GM12878 (cell line): ENCODE data around the gene RBM45. TPM values are rescaled to one million over a fixed set of nuclear protein-coding genes. Genes with fewer than 3 reads are reported as not detected.

Source experiments
- ATAC-seq: fragments of 200-7000 bp; cut with Tn5 transposase; 3 replicates; pipeline ENCODE4 v1.9.1; 2020; ENCODE audit warnings: mild to moderate bottlenecking, moderate library complexity
- BruUV-seq: library from RNA; stranded (reverse); fragments of 400-500 nt; replicated peaks from 2 replicates; lab custom pipeline; 2021; lab: Mats Ljungman, UMichigan
- CTCF ChIA-PET: fragments of 300-600 bp; sonication (Branson Sonifier 250); formaldehyde crosslinking; extraction: SDS; loops from one replicate; lab custom pipeline; 2021; ENCODE audit warnings: inconsistent platforms; lab: Yijun Ruan, JAX
- POLR2A ChIA-PET: fragments of 350-600 bp; formaldehyde crosslinking; extraction: SDS; loops from one replicate; lab custom pipeline; 2021; ENCODE audit warnings: inconsistent platforms; lab: Charles Lee
- RAD21 ChIA-PET: fragments of 300-600 bp; sonication (Branson Sonifier 250); formaldehyde crosslinking; loops from one replicate; lab custom pipeline; 2023; ENCODE audit warnings: antibody characterized with exemption; ENCODE audit not compliant: unreplicated experiment; lab: Charles Lee
- SMC1A ChIA-PET: fragments of 300-600 bp; sonication (Branson Sonifier 250); formaldehyde crosslinking; loops from one replicate; lab custom pipeline; 2023; ENCODE audit not compliant: unreplicated experiment, uncharacterized antibody; lab: Charles Lee
- DNase-seq: peaks from one replicate; pipeline ENCODE4 v3.0.0-alpha.2; 2011; ENCODE audit warnings: low read depth, low spot score
- FAIRE-seq: peaks from 3 replicates; lab custom pipeline; 2011; peaks lifted over from hg19 to GRCh38; lab: Jason Lieb, UNC
- H2AFZ ChIP-seq: 2 replicates; pipeline ENCODE4 v1.6.0; 2011; ENCODE audit warnings: low read depth, low read length, control low read depth; ENCODE audit not compliant: control insufficient read depth
- H3K27ac ChIP-seq: 2 replicates; pipeline ENCODE4 v1.5.1; 2011; ENCODE audit warnings: control low read depth; ENCODE audit not compliant: control insufficient read depth, insufficient read depth
- H3K27me3 ChIP-seq, 2 experiments: replicated peaks in 1 of 2; 2 replicates each; pipeline versions ENCODE4 v1.6.0 to v1.6.1; 2011; ENCODE audit warnings: low read length in 1 of 2; ENCODE audit not compliant: control insufficient read depth in 2 of 2, insufficient read depth in 2 of 2
- H3K36me3 ChIP-seq, 2 experiments: 2 replicates each; pipeline ENCODE4 v1.5.1; 2011; ENCODE audit warnings: low read length in 1 of 2; ENCODE audit not compliant: control insufficient read depth in 2 of 2, insufficient read depth in 2 of 2
- H3K4me1 ChIP-seq: 2 replicates; pipeline ENCODE4 v1.6.1; 2011; ENCODE audit warnings: mild to moderate bottlenecking, low read length, moderate library complexity, mixed read lengths; ENCODE audit not compliant: control insufficient read depth, insufficient read depth
- H3K4me2 ChIP-seq: 2 replicates; pipeline ENCODE4 v1.6.0; 2011; ENCODE audit warnings: control low read depth; ENCODE audit not compliant: control insufficient read depth, insufficient read depth
- H3K4me3 ChIP-seq: fragments of 200-600 bp; sonication (generic); 2 replicates; pipeline ENCODE4 v1.5.1; 2016
- H3K79me2 ChIP-seq: 2 replicates; pipeline ENCODE4 v1.6.0; 2011; ENCODE audit warnings: low read length; ENCODE audit not compliant: control insufficient read depth, insufficient read depth
- H3K9ac ChIP-seq: 2 replicates; pipeline ENCODE4 v1.8.0; 2011; ENCODE audit warnings: low read length, control low read depth, mixed read lengths; ENCODE audit not compliant: control insufficient read depth, insufficient read depth
- H3K9me3 ChIP-seq: replicated peaks from 3 replicates; pipeline ENCODE4 v1.5.1; 2011; ENCODE audit warnings: mild to moderate bottlenecking, low read length; ENCODE audit not compliant: control insufficient read depth, insufficient read depth
- H4K20me1 ChIP-seq: 2 replicates; pipeline ENCODE4 v1.6.0; 2011; ENCODE audit not compliant: control insufficient read depth, insufficient read depth
- ATF7 ChIP-seq: fragments of 450-650 bp; IDR thresholded peaks from 2 replicates; pipeline ENCODE4 v1.6.1; 2016; ENCODE audit warnings: low read depth, mild to moderate bottlenecking
- CBX3 ChIP-seq: fragments of 200-600 bp; sonication (generic); IDR thresholded peaks from 2 replicates; pipeline ENCODE4 v1.6.1; 2016; ENCODE audit warnings: low read depth, borderline replicate concordance
- CHD2 ChIP-seq: IDR thresholded peaks from 2 replicates; pipeline ENCODE4 v1.6.1; 2011; ENCODE audit warnings: low read depth, low read length, improper control_type of control experiment, borderline replicate concordance
- ESRRA ChIP-seq: IDR thresholded peaks from 2 replicates; pipeline ENCODE4 v1.6.1; 2012; ENCODE audit warnings: mild to moderate bottlenecking, low read length, improper control_type of control experiment
- GABPA ChIP-seq: IDR thresholded peaks from 2 replicates; pipeline ENCODE4 v1.6.1; 2014; ENCODE audit warnings: antibody characterized with exemption, low read depth, mild to moderate bottlenecking, inconsistent platforms
- JUND ChIP-seq: IDR thresholded peaks from 2 replicates; pipeline ENCODE4 v1.6.1; 2012; ENCODE audit warnings: low read depth, mild to moderate bottlenecking, low read length, improper control_type of control experiment, moderate library complexity
- MLLT1 ChIP-seq: fragments of 450-650 bp; IDR thresholded peaks from 2 replicates; pipeline ENCODE4 v1.6.1; 2016; ENCODE audit warnings: mild to moderate bottlenecking
- MTA2 ChIP-seq: fragments of 450-650 bp; IDR thresholded peaks from 2 replicates; pipeline ENCODE4 v1.6.1; 2016; ENCODE audit warnings: low read depth, mild to moderate bottlenecking, moderate library complexity
- NFYA ChIP-seq: IDR thresholded peaks from 2 replicates; pipeline ENCODE4 v1.6.1; 2011; ENCODE audit warnings: low read depth, mild to moderate bottlenecking, low read length, improper control_type of control experiment, borderline replicate concordance
- NR2C1 ChIP-seq: fragments of 450-650 bp; IDR thresholded peaks from 2 replicates; pipeline ENCODE4 v1.6.1; 2017; ENCODE audit warnings: antibody characterized with exemption, mild to moderate bottlenecking, moderate library complexity
- PML ChIP-seq: IDR thresholded peaks from 2 replicates; pipeline ENCODE4 v1.6.1; 2012; ENCODE audit warnings: low read length, inconsistent platforms
- SKIL ChIP-seq: fragments of 450-650 bp; IDR thresholded peaks from 2 replicates; pipeline ENCODE4 v1.6.1; 2017; ENCODE audit warnings: mild to moderate bottlenecking, low read depth, inconsistent platforms; ENCODE audit not compliant: poor library complexity, severe bottlenecking
- WRNIP1 ChIP-seq: IDR thresholded peaks from 2 replicates; pipeline ENCODE4 v1.6.1; 2011; ENCODE audit warnings: low read depth, low read length, improper control_type of control experiment, borderline replicate concordance
- ZBED1 ChIP-seq: IDR thresholded peaks from 2 replicates; pipeline ENCODE4 v1.6.1; 2016; ENCODE audit warnings: borderline replicate concordance
- ZBTB11 ChIP-seq: fragments of 450-650 bp; formaldehyde crosslinking; IDR thresholded peaks from 2 replicates; pipeline ENCODE4 v1.5.0; 2022; ENCODE audit warnings: mild to moderate bottlenecking, missing genetic modification characterization
- in situ Hi-C: fragments of 300-500 bp; cut with MboI; formaldehyde crosslinking; loops from 9 replicates; pipeline ENCODE4 v1.14.3; 2018; ENCODE audit warnings: mixed read lengths
- intact Hi-C: fragments of 100-400 bp; cut with micrococcal nuclease; formaldehyde crosslinking; loops from one replicate; pipeline ENCODE4 v1.14.2; 2022; ENCODE audit not compliant: unreplicated experiment
- polyA plus RNA-seq, 11 experiments: library from polyadenylated mRNA; depleted of rRNA in 4 of 11; unstranded in 6 of 11; stranded (reverse) in 5 of 11; fragments of >200 nt; fragmentation: Nextera tagmentation in 4 of 11; fragmentation: Illumina TruSeq in 1 of 11; extraction: Ambion mirVana in 4 of 11; extraction: Trizol in 1 of 11; gene quantifications; 1 replicate in 1 of 11; 2 replicates in 10 of 11; pipeline versions ENCODE4 v1.2.1 to v1.2.3, GENCODE V29; 2011 to 2016; ENCODE audit warnings: inconsistent platforms in 2 of 11, missing spikeins in 2 of 11, low read depth in 1 of 11
- total RNA-seq, 4 experiments: library from RNA; depleted of rRNA in 3 of 4; stranded (reverse); fragments of >200 nt in 3 of 4; fragmentation: Illumina TruSeq in 1 of 4; extraction: Trizol in 1 of 4; gene quantifications; 2 replicates each; pipeline versions ENCODE4 v1.2.1 to v1.2.3, GENCODE V29; 2013 to 2021

RBM45 gene
- total and polyA plus RNA-seq, 10 of the 15 experiments (the other 5 are each of a cell fraction or from before 2014, with no cell fraction given), result 6.2 to 21.7 (median 14.6) TPM

- peaks cover 0 to 2% of the 10 kb centered on the region in 2 experiments; a peak in 1 of 4 replicates for H3K27me3 ChIP-seq
- H3K27ac ChIP-seq, result no peak overlapping the region
- H3K79me2 ChIP-seq, result no peaks in the 10 kb centered on the region
- no peaks in the 10 kb centered on the region for H3K4me1 ChIP-seq
- no peak overlapping the region for H3K4me3 ChIP-seq
- no peak for ATAC-seq
- H3K9me3 ChIP-seq, result no peaks in the 10 kb centered on the region
- ChIA-PET CTCF (interaction anchor here (1.0 kb wide), 1 partner anchor 102 kb away, joined by 3 read pairs; no protein-coding TSS in a partner anchor), SMC1A (no interaction called here), RAD21 (no interaction called here), POLR2A (no interaction called here)
- intact Hi-C loops, result no loop called here
- no TSS peak for BruUV-seq
- no peak overlapping the region for H3K4me2 ChIP-seq
- no peaks in the 10 kb centered on the region for H4K20me1 ChIP-seq
- no peak overlapping the region for H2AFZ ChIP-seq
- H3K36me3 ChIP-seq, result no peaks in the 10 kb centered on the region
- DNase-seq, result no peak
- in situ Hi-C loops, result no loop called here
- no peak for TF ChIP-seq MTA2
- no peak for TF ChIP-seq SKIL
- TF ChIP-seq ATF7, result no peak
- TF ChIP-seq PML, result no peak
- no peak for TF ChIP-seq CHD2
- no peak for TF ChIP-seq NFYA
- no peak for TF ChIP-seq GABPA
- no peak for TF ChIP-seq WRNIP1
- TF ChIP-seq CBX3, result no peak
- TF ChIP-seq ZBTB11, result no peak
- TF ChIP-seq MLLT1, result no peak
- no peak for TF ChIP-seq ESRRA
- TF ChIP-seq NR2C1, result no peak
- no peak for TF ChIP-seq JUND
- TF ChIP-seq ZBED1, result no peak
- no peak for FAIRE-seq
- no peak overlapping the region for H3K9ac ChIP-seq
Measured at GRCh38 chr2:178093471-178093870, 18.8 kb upstream of the RBM45 start.
